ENCODE results near the gene GABBR2. TPM values are rescaled to one million over a fixed set of nuclear protein-coding genes. Genes with fewer than 3 reads are reported as not detected.

Gene GABBR2
- polyA plus RNA-seq, 1 donor: 0.69 TPM

GRCh38 chr9:98549401-98549800 is 159.3 kb downstream of the GABBR2 start:
- no peaks in the 10 kb centered on the region for H3K4me1 ChIP-seq (ENCODE audit: control insufficient read depth, insufficient read depth, low read length)
- H3K27me3 ChIP-seq (ENCODE audit: control insufficient read depth, insufficient read depth, low read length): no peaks in the 10 kb centered on the region
- H3K27ac ChIP-seq (ENCODE audit: low read length): no peak overlapping the region
- DNase-seq: no peak
- no peaks in the 10 kb centered on the region for H3K9me3 ChIP-seq (ENCODE audit: control insufficient read depth, low read depth, low read length)
- H3K4me3 ChIP-seq (ENCODE audit: low read length): no peak overlapping the region
- H3K36me3 ChIP-seq (ENCODE audit: control insufficient read depth, insufficient read depth, low read length): no peaks in the 10 kb centered on the region
- WGBS (ENCODE audit: insufficient coverage, low lambda C conversion rate): no CpG with 5 or more reads among the region's 3 CpGs

DNA sequence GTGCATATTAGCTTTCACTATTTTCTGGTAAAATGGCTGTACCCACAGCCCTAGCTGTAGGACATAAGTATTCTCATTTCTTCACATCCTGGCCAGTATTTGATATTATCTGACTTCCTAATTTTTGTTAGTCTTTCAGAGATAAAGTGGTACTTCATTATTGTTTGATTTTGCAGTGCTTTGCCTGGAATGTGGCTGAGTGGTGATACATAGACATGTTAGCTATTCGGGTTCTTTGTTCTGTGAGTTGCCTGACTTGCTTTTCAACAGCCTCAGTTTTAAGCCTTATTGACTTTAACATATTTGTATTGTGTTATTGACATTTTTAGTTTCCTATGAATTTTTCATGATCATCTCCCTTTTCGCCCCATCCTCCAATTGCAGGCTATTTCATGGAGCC is 161.1 kb downstream of the GABBR2 start:
- Histone ChIP-seq H3K4me3 (ENCODE audit: low read length) (no peak overlapping the region), H3K27ac (ENCODE audit: low read length) (no peak overlapping the region), H3K27me3 (ENCODE audit: control insufficient read depth, insufficient read depth, low read length) (no peaks in the 10 kb centered on the region), H3K9me3 (ENCODE audit: control insufficient read depth, low read depth, low read length) (no peaks in the 10 kb centered on the region), H3K36me3 (ENCODE audit: control insufficient read depth, insufficient read depth, low read length) (no peaks in the 10 kb centered on the region), H3K4me1 (ENCODE audit: control insufficient read depth, insufficient read depth, low read length) (no peaks in the 10 kb centered on the region)
- WGBS (ENCODE audit: insufficient coverage, low lambda C conversion rate): 80% methylated on average over 1 of the region's 2 CpGs
- DNase-seq: no peak

DNA sequence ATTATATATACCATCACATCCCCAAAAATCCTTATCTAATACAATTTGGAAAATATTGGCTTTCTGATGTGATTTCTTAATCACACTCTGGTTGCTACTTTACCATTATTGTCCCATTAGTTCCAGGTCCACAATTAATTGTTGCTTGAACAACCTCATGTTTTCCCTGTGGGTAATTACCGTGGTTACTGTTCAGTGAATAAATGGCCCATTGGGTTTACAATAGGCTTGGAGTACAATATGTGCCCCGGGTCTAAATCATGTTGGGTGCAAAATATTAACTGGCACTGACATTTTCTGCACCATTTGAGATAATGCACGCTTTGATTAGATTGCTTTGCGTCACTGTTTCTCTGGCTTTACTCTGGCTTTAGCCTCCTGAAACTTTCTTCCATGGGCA is 163.7 kb downstream of the GABBR2 start:
- H3K4me1 ChIP-seq (ENCODE audit: control insufficient read depth, insufficient read depth, low read length): no peaks in the 10 kb centered on the region
- H3K36me3 ChIP-seq (ENCODE audit: control insufficient read depth, insufficient read depth, low read length): no peaks in the 10 kb centered on the region
- WGBS (ENCODE audit: insufficient coverage, low lambda C conversion rate): no CpG with 5 or more reads among the region's 4 CpGs
- no peaks in the 10 kb centered on the region for H3K9me3 ChIP-seq (ENCODE audit: control insufficient read depth, low read depth, low read length)
- no peak overlapping the region for H3K4me3 ChIP-seq (ENCODE audit: low read length)
- H3K27ac ChIP-seq (ENCODE audit: low read length): no peak overlapping the region
- no peak for DNase-seq
- no peaks in the 10 kb centered on the region for H3K27me3 ChIP-seq (ENCODE audit: control insufficient read depth, insufficient read depth, low read length)

GRCh38 chr9:98541684-98542230 is 167.0 kb downstream of the GABBR2 start:
- H3K4me1 ChIP-seq (ENCODE audit: control insufficient read depth, insufficient read depth, low read length): no peaks in the 10 kb centered on the region
- no peaks in the 10 kb centered on the region for H3K27me3 ChIP-seq (ENCODE audit: control insufficient read depth, insufficient read depth, low read length)
- DNase-seq: no peak
- H3K9me3 ChIP-seq (ENCODE audit: control insufficient read depth, low read depth, low read length): no peaks in the 10 kb centered on the region
- H3K4me3 ChIP-seq (ENCODE audit: low read length): no peak overlapping the region
- no peaks in the 10 kb centered on the region for H3K36me3 ChIP-seq (ENCODE audit: control insufficient read depth, insufficient read depth, low read length)
- no peak overlapping the region for H3K27ac ChIP-seq (ENCODE audit: low read length)
- WGBS (ENCODE audit: insufficient coverage, low lambda C conversion rate): 100% methylated on average over 2 of the region's 16 CpGs

DNA sequence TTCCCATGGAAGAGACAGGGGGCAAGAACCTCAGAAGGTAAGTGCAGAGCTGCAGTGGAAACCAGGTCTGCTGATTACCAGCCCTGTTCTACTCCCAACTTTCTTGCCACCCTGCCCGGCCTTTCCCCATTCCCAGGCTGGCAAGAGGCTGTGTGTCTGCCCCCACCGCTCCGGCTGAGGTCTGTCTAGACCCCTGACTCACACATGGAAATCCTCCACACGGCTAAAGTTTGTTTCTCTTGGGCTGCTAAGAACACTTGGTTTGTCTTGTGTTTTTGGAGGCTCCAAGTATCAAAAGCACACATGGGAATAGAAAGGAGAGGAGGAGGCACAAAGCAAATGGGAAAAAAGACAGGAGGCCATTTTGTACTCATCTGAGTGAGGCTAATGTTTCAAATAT is 168.3 kb downstream of the GABBR2 start:
- no peak for DNase-seq
- H3K9me3 ChIP-seq (ENCODE audit: control insufficient read depth, low read depth, low read length): no peaks in the 10 kb centered on the region
- no peak overlapping the region for H3K4me3 ChIP-seq (ENCODE audit: low read length)
- no peaks in the 10 kb centered on the region for H3K4me1 ChIP-seq (ENCODE audit: control insufficient read depth, insufficient read depth, low read length)
- no peaks in the 10 kb centered on the region for H3K36me3 ChIP-seq (ENCODE audit: control insufficient read depth, insufficient read depth, low read length)
- no peak overlapping the region for H3K27ac ChIP-seq (ENCODE audit: low read length)
- H3K27me3 ChIP-seq (ENCODE audit: control insufficient read depth, insufficient read depth, low read length): no peaks in the 10 kb centered on the region
- WGBS (ENCODE audit: insufficient coverage, low lambda C conversion rate): no CpG with 5 or more reads among the region's 4 CpGs

- H3K36me3 ChIP-seq (ENCODE audit: control insufficient read depth, insufficient read depth, low read length): no peaks in the 10 kb centered on the region
- H3K27me3 ChIP-seq (ENCODE audit: control insufficient read depth, insufficient read depth, low read length): no peaks in the 10 kb centered on the region
- no peak overlapping the region for H3K4me3 ChIP-seq (ENCODE audit: low read length)
- no peak for DNase-seq
- H3K4me1 ChIP-seq (ENCODE audit: control insufficient read depth, insufficient read depth, low read length): no peaks in the 10 kb centered on the region
- no peaks in the 10 kb centered on the region for H3K9me3 ChIP-seq (ENCODE audit: control insufficient read depth, low read depth, low read length)
- WGBS (ENCODE audit: insufficient coverage, low lambda C conversion rate): no CpG with 5 or more reads among the region's 7 CpGs
- H3K27ac ChIP-seq (ENCODE audit: low read length): no peak overlapping the region
Observed at GRCh38 chr9:98539954-98540353, 168.8 kb downstream of the GABBR2 start.

DNA sequence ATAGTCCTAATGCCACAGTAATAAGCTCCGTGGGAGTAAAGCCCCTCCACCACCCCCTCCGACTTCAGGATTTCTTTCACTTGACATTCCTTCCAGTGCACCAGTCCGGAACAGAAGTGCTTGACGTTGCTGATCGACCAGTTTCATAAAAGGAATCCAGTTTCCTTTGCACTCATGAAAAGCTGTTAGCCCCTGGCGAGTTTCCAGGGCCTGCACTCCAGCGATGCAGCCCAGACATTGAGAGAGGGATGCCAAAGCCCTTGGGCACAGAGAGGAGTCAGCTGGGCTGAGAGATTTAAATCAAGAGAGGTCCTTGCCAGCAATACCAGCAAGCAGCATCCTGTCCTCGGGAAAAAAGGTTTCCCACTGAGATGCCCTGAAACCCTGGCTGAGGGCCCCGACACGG is 170.1 kb downstream of the GABBR2 start:
- Histone ChIP-seq H3K36me3 (ENCODE audit: control insufficient read depth, insufficient read depth, low read length) (no peaks in the 10 kb centered on the region), H3K27ac (ENCODE audit: low read length) (no peak overlapping the region), H3K4me3 (ENCODE audit: low read length) (no peak overlapping the region), H3K27me3 (ENCODE audit: control insufficient read depth, insufficient read depth, low read length) (no peaks in the 10 kb centered on the region), H3K4me1 (ENCODE audit: control insufficient read depth, insufficient read depth, low read length) (no peaks in the 10 kb centered on the region), H3K9me3 (ENCODE audit: control insufficient read depth, low read depth, low read length) (no peaks in the 10 kb centered on the region)
- DNase-seq: no peak
- WGBS (ENCODE audit: insufficient coverage, low lambda C conversion rate): no CpG with 5 or more reads among the region's 10 CpGs

- H3K9me3 ChIP-seq (ENCODE audit: control insufficient read depth, low read depth, low read length): no peaks in the 10 kb centered on the region
- H3K4me1 ChIP-seq (ENCODE audit: control insufficient read depth, insufficient read depth, low read length): no peaks in the 10 kb centered on the region
- no peaks in the 10 kb centered on the region for H3K27me3 ChIP-seq (ENCODE audit: control insufficient read depth, insufficient read depth, low read length)
- no peak overlapping the region for H3K4me3 ChIP-seq (ENCODE audit: low read length)
- H3K27ac ChIP-seq (ENCODE audit: low read length): no peak overlapping the region
- no CpG with 5 or more reads among the region's 1 CpG for WGBS (ENCODE audit: insufficient coverage, low lambda C conversion rate)
- no peaks in the 10 kb centered on the region for H3K36me3 ChIP-seq (ENCODE audit: control insufficient read depth, insufficient read depth, low read length)
- DNase-seq: no peak
Observed at GRCh38 chr9:98538203-98538602, 170.5 kb downstream of the GABBR2 start.

DNA sequence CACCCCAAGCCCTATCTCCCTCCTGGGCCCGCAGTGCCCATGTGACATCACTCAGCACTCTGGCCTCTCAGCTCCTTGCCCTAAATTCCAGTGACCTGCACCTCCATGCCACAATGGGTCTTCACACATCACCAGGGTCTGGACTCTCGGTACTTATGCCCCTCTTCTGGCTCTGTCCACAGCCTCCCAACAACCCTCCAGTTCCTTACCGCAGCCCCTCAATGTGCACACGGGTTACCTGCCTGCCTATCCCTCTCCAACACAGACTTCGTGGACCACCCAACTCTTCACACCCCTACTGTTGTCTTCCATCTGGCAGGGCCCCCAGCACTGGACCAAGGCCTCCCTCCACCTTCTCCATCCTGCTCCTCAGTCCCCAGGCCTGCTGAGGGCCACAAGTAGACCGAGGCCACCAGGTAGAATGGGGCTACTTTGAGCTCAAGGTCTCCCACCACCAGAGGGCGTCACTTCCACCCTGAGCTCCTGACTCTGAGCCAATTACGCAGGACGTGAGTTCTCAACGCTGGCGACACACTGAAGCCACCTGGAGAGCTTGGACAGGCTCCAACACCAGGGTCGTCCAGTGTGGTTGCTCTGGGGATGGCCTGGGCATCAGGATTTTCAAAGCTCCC is 172.1 kb downstream of the GABBR2 start:
- no peaks in the 10 kb centered on the region for H3K4me1 ChIP-seq (ENCODE audit: control insufficient read depth, insufficient read depth, low read length)
- H3K27ac ChIP-seq (ENCODE audit: low read length): no peak overlapping the region
- no CpG with 5 or more reads among the region's 12 CpGs for WGBS (ENCODE audit: insufficient coverage, low lambda C conversion rate)
- H3K4me3 ChIP-seq (ENCODE audit: low read length): no peak overlapping the region
- H3K27me3 ChIP-seq (ENCODE audit: control insufficient read depth, insufficient read depth, low read length): no peaks in the 10 kb centered on the region
- peak in 1 of 2 donors; percentile 30 for DNase-seq
- no peaks in the 10 kb centered on the region for H3K36me3 ChIP-seq (ENCODE audit: control insufficient read depth, insufficient read depth, low read length)
- no peaks in the 10 kb centered on the region for H3K9me3 ChIP-seq (ENCODE audit: control insufficient read depth, low read depth, low read length)

DNA sequence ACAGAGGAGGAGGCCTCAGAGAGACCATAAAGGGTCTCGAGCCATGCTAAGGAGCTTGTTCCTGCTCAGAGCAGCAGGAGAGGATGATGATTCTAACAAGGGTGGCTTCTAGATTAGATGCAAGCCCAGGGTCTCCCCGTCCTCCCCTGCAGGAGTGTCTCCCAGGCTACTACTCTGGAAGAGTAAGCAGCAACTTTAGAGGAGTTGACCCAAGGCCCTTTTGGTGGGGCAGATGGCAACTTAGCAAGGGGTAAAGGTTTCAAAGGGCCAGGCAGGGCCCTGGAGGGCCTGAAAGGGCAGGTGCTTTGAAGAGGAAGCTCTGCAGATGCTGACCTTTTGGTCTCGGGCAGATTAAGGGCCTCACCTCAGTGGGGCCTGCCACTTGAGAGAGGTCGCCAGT is 174.9 kb downstream of the GABBR2 start:
- Histone ChIP-seq H3K27me3 (ENCODE audit: control insufficient read depth, insufficient read depth, low read length) (no peaks in the 10 kb centered on the region), H3K36me3 (ENCODE audit: control insufficient read depth, insufficient read depth, low read length) (no peaks in the 10 kb centered on the region), H3K9me3 (ENCODE audit: control insufficient read depth, low read depth, low read length) (no peaks in the 10 kb centered on the region), H3K4me3 (ENCODE audit: low read length) (no peak overlapping the region), H3K27ac (ENCODE audit: low read length) (no peak overlapping the region), H3K4me1 (ENCODE audit: control insufficient read depth, insufficient read depth, low read length) (no peaks in the 10 kb centered on the region)
- DNase-seq: no peak
- no CpG with 5 or more reads among the region's 4 CpGs for WGBS (ENCODE audit: insufficient coverage, low lambda C conversion rate)

- no peak for DNase-seq
- no CpG with 5 or more reads among the region's 4 CpGs for WGBS (ENCODE audit: insufficient coverage, low lambda C conversion rate)
- Histone ChIP-seq H3K4me1 (ENCODE audit: control insufficient read depth, insufficient read depth, low read length) (no peaks in the 10 kb centered on the region), H3K36me3 (ENCODE audit: control insufficient read depth, insufficient read depth, low read length) (no peaks in the 10 kb centered on the region), H3K27ac (ENCODE audit: low read length) (no peak overlapping the region), H3K27me3 (ENCODE audit: control insufficient read depth, insufficient read depth, low read length) (no peaks in the 10 kb centered on the region), H3K9me3 (ENCODE audit: control insufficient read depth, low read depth, low read length) (no peaks in the 10 kb centered on the region), H3K4me3 (ENCODE audit: low read length) (no peak overlapping the region)
Observed at GRCh38 chr9:98533132-98533531, 175.6 kb downstream of the GABBR2 start.
